Pancreas (tissue), 10 donors: ENCODE data around the gene VTA1. TPM values are rescaled to one million over a fixed set of nuclear protein-coding genes. Genes with fewer than 3 reads are reported as not detected.

Experiments used
- ATAC-seq, 4 donors: fragments of 200-7000 bp; cut with Tn5 transposase; one replicate each; pipeline versions ENCODE4 v1.8.0 to v1.9.1; 2020; ENCODE audit warnings: mild to moderate bottlenecking in 4 of 4, moderate library complexity in 4 of 4
- DNase-seq, 6 donors: peaks; one replicate each; pipeline ENCODE4 v3.0.0-alpha.2; 2020
- FAIRE-seq: peaks from 2 replicates; lab custom pipeline; 2012; peaks lifted over from hg19 to GRCh38; lab: Jason Lieb, UNC
- H3K27ac ChIP-seq, 4 donors: fragments of 200-600 bp; sonication (generic); 1 replicate in 3 of 4; 2 replicates in 1 of 4; pipeline versions ENCODE4 v1.5.0 to v1.8.0; 2020
- H3K27me3 ChIP-seq, 4 donors: fragments of 200-600 bp; one replicate each; pipeline ENCODE4 v1.8.0; 2021
- H3K36me3 ChIP-seq, 3 donors: fragments of 200-600 bp; sonication (generic) in 1 of 3; one replicate each; pipeline versions ENCODE4 v1.5.0 to v1.8.0; 2020 to 2021
- H3K4me1 ChIP-seq, 3 donors: fragments of 200-600 bp; one replicate each; pipeline ENCODE4 v1.8.0; 2021
- H3K4me3 ChIP-seq, 4 donors: fragments of 200-600 bp; sonication (generic) in 2 of 4; one replicate each; pipeline versions ENCODE4 v1.5.0 to v1.8.0; 2020 to 2021
- H3K9me3 ChIP-seq, 4 donors: fragments of 200-600 bp; one replicate each; pipeline ENCODE4 v1.8.0; 2021
- CTCF ChIP-seq, 4 donors: fragments of 200-600 bp; sonication (generic) in 3 of 4; IDR thresholded peaks; one replicate each; pipeline versions ENCODE4 v1.5.0 to v1.8.0; 2021; ENCODE audit warnings: antibody characterized with exemption in 4 of 4
- WGBS, 2 donors: extraction: QIAGEN DNeasy Blood & Tissue Kit; methylation state at CpG; one replicate each; pipeline ENCODE4 v1.1.7; 2013; 5-methylcytosine and 5-hydroxymethylcytosine counted together
- intact Hi-C, 3 donors: fragments of 100-400 bp; cut with DNase I; formaldehyde crosslinking; loops; one replicate each; pipeline versions ENCODE4 v1.11.1 to v1.14.2; 2022
- polyA plus RNA-seq, 2 donors: library from polyadenylated mRNA; stranded (reverse); fragments of 200-250 nt; gene quantifications; one replicate each; pipeline ENCODE4 v1.2.3, GENCODE V29; 2013
- total RNA-seq, 6 donors: library from RNA; stranded (reverse); fragmentation: NEBNext Ultra II Directional in 4 of 6; extraction: Animal tissue kit (Norgen Biotek cat#: 25700) in 4 of 6; gene quantifications; one replicate each; pipeline versions ENCODE4 v1.2.1 to v1.2.4, GENCODE V29; 2021 to 2023
- donor health status: healthy with polysubstance abuse.
- donor health status: DM: no; HTN: no; CAD: no; lungs with moderate emphysema.
- donor health status: DM: no; HTN: no; CAD: no.
- donor health status: control.
- donor health status: control.
- donor health status: Bipolar disorder and iron deficiency.
- donor health status: DM: yes; HTN: yes; CAD: no.
- donor health status: DM: no; HTN: no; CAD: no.
- donor health status: DM: no; HTN: no; CAD: no.
- donor health status: DM: yes; HTN: yes; CAD: no.

The VTA1 gene
- total and polyA plus RNA-seq, 8 donors = 6.2 to 20.3 (median 14.1) TPM

- no peaks in the 10 kb centered on the region for H3K4me1 ChIP-seq
- FAIRE-seq (no peak), DNase-seq (no peak), ATAC-seq (no peak)
- no peaks in the 10 kb centered on the region for H3K9me3 ChIP-seq
- intact Hi-C loops = no loop called here
- no peak overlapping the region for H3K4me3 ChIP-seq
- WGBS, 2 donors = 59 to 70% methylated on average over 3 of the region's 3 CpGs
- no peaks in the 10 kb centered on the region for H3K27me3 ChIP-seq
- no peak for TF ChIP-seq CTCF (IDR thresholded peaks at IDR 0.05)
- no peaks in the 10 kb centered on the region for H3K36me3 ChIP-seq
- no peak overlapping the region for H3K27ac ChIP-seq
Measured at GRCh38 chr6:142260748-142261147, 113.7 kb downstream of the VTA1 start.

- Histone ChIP-seq H3K4me1 (no peaks in the 10 kb centered on the region), H3K27ac (no peak overlapping the region), H3K9me3 (no peaks in the 10 kb centered on the region), H3K27me3 (no peaks in the 10 kb centered on the region), H3K4me3 (no peak overlapping the region), H3K36me3 (no peaks in the 10 kb centered on the region)
- ATAC-seq = no peak
- no peak for DNase-seq
- no peak for TF ChIP-seq CTCF (IDR thresholded peaks at IDR 0.05)
- intact Hi-C loops = no loop called here
- no peak for FAIRE-seq
Measured at GRCh38 chr6:142262231-142262630, 115.2 kb downstream of the VTA1 start.

GRCh38 chr6:142265476-142265875, 118.4 kb downstream of the VTA1 start:
- no peak for FAIRE-seq

GRCh38 chr6:142266060-142266459, 119.0 kb downstream of the VTA1 start:
- intact Hi-C loops = no loop called here
- Histone ChIP-seq H3K4me3 (no peak overlapping the region), H3K36me3 (no peaks in the 10 kb centered on the region), H3K9me3 (no peaks in the 10 kb centered on the region), H3K27ac (no peak overlapping the region), H3K4me1 (no peaks in the 10 kb centered on the region), H3K27me3 (no peaks in the 10 kb centered on the region)
- DNase-seq (no peak), ATAC-seq (no peak), FAIRE-seq (no peak)
- TF ChIP-seq CTCF (IDR thresholded peaks at IDR 0.05) = no peak
- WGBS, 2 donors = 64 to 75% methylated on average over 4 of the region's 4 CpGs

More at GRCh38 chr6:142265476-142265875, 118.4 kb downstream of the VTA1 start:
- DNase-seq (no peak), ATAC-seq (no peak)
- Histone ChIP-seq H3K27me3 (no peaks in the 10 kb centered on the region), H3K36me3 (no peaks in the 10 kb centered on the region), H3K9me3 (no peaks in the 10 kb centered on the region), H3K4me3 (no peak overlapping the region), H3K4me1 (no peaks in the 10 kb centered on the region), H3K27ac (no peak overlapping the region)
- intact Hi-C loops = no loop called here
- no peak for TF ChIP-seq CTCF (IDR thresholded peaks at IDR 0.05)
- WGBS, 2 donors = 81 to 84% methylated on average over 1 of the region's 1 CpG

GRCh38 chr6:142271476-142271875, 124.4 kb downstream of the VTA1 start:
- WGBS, 2 donors = 75 to 81% methylated on average over 1 of the region's 1 CpG
- no peaks in the 10 kb centered on the region for H3K4me1 ChIP-seq
- TF ChIP-seq CTCF (IDR thresholded peaks at IDR 0.05) = no peak
- H3K9me3 ChIP-seq = no peaks in the 10 kb centered on the region
- no peak overlapping the region for H3K4me3 ChIP-seq
- no peak overlapping the region for H3K27ac ChIP-seq
- H3K27me3 ChIP-seq = no peaks in the 10 kb centered on the region
- ATAC-seq = no peak
- no peak for DNase-seq
- intact Hi-C loops = no loop called here
- FAIRE-seq = no peak
- no peaks in the 10 kb centered on the region for H3K36me3 ChIP-seq

Other genes starting within 250 kb of the VTA1 start
- not detected for gene GJE1, start 14.3 kb upstream of the VTA1 start, total RNA-seq
- not detected for gene GJE1, start 14.3 kb upstream of the VTA1 start, polyA plus RNA-seq
- gene NMBR, start 141 bp upstream of the VTA1 start, total RNA-seq = under 1 TPM in 1 of 6 donors, not detected in 5; 0.12 TPM
- not detected for gene NMBR, start 141 bp upstream of the VTA1 start, polyA plus RNA-seq
- gene ADGRG6, start 154.7 kb downstream of the VTA1 start, total RNA-seq = 10 to 100 TPM in 1 of 6 donors, 1 to 10 TPM in 5; 2.2 to 10.7 (median 5.4) TPM
- 1 to 10 TPM; 1.6 to 3.3 TPM for gene ADGRG6, start 154.7 kb downstream of the VTA1 start, polyA plus RNA-seq